ENCODE results near the gene PPIL6. TPM values are rescaled to one million over a fixed set of nuclear protein-coding genes. Genes with fewer than 3 reads are reported as not detected.

The PPIL6 gene
- total RNA-seq, 2 donors from 2014 or later, result not detected

DNA sequence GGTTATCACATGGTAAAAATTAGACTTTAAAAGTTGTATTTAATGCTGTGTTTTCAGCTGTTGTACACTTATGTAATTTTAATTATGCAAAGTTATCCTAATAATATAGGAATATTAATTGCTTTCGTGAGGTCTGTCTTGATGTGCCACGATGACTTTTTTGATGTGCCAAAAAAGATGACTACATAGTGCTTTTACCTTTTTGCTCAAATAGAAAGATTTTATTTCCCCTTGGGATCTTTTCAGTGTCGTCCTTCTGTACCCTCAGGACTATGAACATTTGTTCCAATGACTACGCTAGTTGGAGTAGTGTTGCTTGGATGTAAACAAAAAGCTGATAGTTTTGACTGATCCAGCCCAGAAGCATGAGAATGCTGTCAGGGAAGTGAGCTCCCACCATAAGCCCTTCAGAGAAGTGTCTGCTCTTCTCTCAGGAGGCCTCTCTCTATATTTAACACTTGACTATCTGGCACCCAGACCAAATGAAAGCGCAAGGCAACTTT lies 56.9 kb downstream of the PPIL6 start:
- DNase-seq (ENCODE audit: low spot score) (no peak), ATAC-seq (no peak)
- Mint-ChIP-seq H3K9me3 (no peaks in the 10 kb centered on the region), H3K4me3 (peak overlapping the region; percentile 95), H3K36me3 (peaks cover 21% of the 10 kb centered on the region), H3K27ac (peak overlapping the region; percentile 93 to 97), H3K4me1 (ENCODE audit: low read depth in 2 of 2) (peaks cover 32 to 46% of the 10 kb centered on the region in 2 donors), H3K27me3 (no peaks in the 10 kb centered on the region)

DNA sequence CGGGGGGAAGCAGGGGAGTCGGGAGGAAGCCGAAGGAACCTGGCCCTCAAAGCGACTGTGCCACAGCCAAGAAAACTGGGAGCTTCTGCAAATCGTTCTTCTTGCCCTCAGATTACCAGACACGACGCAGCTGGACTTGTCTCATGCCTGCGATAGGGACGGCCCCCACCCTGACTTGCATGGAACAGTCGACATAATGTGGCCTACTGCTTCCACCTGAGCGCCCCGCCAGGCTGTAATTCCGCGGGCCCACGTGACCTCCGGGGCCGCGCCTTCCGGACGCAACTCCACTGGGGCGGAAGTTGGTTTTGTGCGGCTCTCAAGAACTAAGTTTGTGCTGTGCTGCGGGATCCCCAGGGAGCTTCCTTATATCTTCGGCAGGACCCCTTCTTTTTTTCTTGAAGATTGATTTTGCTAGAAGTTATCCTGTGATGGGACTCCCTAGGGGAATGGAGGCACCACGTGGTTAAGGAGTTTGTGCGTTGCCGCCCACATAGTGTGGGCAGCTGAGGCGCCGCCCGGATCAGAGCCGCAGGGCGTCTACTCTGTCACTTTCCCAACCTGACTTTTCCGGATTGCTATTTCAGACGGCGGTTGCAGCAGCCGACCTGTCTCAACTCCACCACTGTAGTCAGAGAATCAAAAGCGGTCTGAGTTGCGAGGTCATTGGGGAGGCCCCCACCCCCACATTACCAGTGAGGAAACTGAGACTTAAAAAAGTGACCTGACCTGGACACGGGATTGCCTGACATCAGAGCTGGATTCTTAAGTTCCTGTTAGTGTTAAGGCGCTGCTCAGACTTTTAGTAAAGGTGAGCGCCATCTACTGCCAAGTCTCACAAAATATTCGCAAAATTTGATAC lies 57.6 kb downstream of the PPIL6 start:
- Mint-ChIP-seq H3K4me3 (peak overlapping the region; percentile 95), H3K27me3 (no peaks in the 10 kb centered on the region), H3K27ac (peak overlapping the region; percentile 93 to 97), H3K4me1 (ENCODE audit: low read depth in 2 of 2) (peaks cover 39 to 52% of the 10 kb centered on the region in 2 donors), H3K36me3 (peaks cover 27% of the 10 kb centered on the region), H3K9me3 (no peaks in the 10 kb centered on the region)
- peak; percentile 84 to 86 for ATAC-seq
- DNase-seq (ENCODE audit: low spot score), result peak; percentile 94

DNA sequence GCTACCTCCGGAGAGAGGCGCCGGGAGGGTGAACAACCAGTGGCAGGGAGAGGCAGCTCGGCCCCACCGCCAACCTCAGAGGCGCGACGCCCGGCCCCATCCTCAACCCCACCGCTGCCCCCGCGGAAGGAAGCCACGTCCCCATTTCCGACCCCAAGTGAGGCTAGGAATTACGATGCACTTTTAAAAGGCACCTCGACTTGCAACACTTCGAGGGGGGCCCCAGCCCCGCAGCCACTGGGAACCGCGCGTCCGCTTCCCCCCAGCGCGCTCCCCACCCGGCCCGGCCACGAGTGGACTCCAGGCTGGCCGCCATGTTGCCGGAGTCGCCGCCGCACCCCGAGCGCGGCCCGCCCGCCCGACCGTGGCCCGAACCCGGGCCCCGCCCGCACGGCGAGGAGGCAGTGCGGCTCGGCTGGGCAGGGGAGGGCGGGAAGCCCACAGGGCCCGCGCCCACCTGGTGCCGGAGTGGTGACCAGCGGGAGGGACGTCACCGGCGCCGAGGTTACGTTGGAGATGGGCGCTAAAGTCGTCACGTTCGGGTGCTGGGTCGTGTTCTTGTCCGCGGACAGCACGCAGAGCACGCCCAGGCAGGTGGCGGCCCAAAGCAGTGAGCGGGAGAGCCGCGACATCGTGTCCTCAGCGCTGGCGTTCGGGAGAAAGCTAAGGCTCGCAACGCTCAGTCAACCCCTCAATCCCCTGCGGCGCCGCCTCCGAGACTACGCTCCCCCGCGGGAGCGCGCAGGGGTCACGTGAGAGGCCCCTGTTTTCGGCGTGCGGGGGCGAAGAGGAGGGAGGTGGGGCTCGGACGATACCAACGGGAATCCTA lies 58.5 kb downstream of the PPIL6 start, which contains the start of gene CD164:
CD164 (minus strand) TSS at position 721 of the 829 bp plus-strand sequence; CDS start at position 632, 89 bp downstream.
- Mint-ChIP-seq H3K9me3 (no peaks in the 10 kb centered on the region), H3K4me1 (ENCODE audit: low read depth in 2 of 2) (peaks cover 44 to 57% of the 10 kb centered on the region in 2 donors)

DNA sequence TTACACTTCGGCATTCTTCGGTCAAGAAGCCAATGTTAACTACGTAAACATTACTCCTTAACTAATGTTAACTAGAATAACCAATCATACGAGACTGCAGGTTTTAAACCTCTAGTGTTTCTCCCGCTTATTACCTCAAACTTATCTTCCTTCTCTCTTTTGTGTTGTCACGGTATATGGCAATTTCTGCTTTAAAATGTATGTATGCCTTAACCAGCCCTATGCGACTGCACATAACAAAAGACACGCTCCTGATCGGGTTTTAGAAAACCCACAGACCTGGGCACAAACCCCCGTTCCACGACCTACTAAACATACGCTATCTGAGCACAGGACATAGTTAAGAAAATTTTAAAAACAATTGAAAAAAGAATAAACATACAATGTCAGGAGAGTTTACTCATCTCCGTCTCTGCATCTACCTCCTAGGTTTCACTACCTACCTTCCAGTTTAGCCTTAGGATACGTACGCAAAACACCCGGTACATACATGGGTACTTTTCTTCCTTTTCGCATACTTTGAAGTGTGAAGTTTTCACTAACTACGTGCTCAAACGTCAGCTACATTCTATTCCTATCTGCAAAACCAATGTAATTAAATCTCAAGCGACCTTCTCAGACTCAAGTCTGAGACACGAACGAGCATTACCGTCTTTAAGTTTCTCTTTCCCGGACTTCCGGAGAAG lies 59.2 kb downstream of the PPIL6 start:
- peak; percentile 0 for ATAC-seq
- DNase-seq (ENCODE audit: low spot score), result no peak
- H3K36me3 Mint-ChIP-seq, result peaks cover 33% of the 10 kb centered on the region

More for the DNA sequence above, 58.5 kb downstream of the PPIL6 start, which contains the start of gene CD164:
- no peaks in the 10 kb centered on the region for H3K27me3 Mint-ChIP-seq
- DNase-seq (ENCODE audit: low spot score) (peak; percentile 97), ATAC-seq (peak; percentile 79 to 80)
- peaks cover 30% of the 10 kb centered on the region for H3K36me3 Mint-ChIP-seq
- peak within 1 kb of the TSS; percentile 95 for H3K4me3 Mint-ChIP-seq
- peak within 1 kb of the TSS; percentile 93 to 97 for H3K27ac Mint-ChIP-seq

DNA sequence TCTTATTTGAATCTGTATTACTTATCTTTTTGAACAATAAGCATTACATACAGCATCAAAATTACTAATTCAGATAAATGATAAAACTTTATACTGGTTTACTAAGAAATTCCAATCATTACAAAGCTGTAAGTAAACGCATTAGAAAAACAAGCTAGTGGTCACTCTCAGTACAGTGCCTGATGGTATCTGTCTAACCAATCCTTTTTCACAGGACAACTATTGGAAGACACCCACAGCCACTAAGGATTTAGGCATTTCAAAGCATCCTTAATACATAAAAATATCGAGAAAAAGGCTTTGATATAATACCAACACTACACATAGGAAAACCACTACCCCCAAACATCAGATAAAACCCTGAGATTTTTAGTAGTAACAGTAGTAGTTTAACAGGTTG lies 60.7 kb downstream of the PPIL6 start:
- no peak for ATAC-seq
- Mint-ChIP-seq H3K4me3 (peak overlapping the region; percentile 95), H3K27ac (peak overlapping the region; percentile 93 to 97), H3K27me3 (no peaks in the 10 kb centered on the region), H3K9me3 (no peaks in the 10 kb centered on the region), H3K36me3 (peaks cover 43% of the 10 kb centered on the region), H3K4me1 (ENCODE audit: low read depth in 2 of 2) (peaks cover 53 to 67% of the 10 kb centered on the region in 2 donors)
- no peak for DNase-seq (ENCODE audit: low spot score)

More for the DNA sequence above, 59.2 kb downstream of the PPIL6 start:
- Mint-ChIP-seq H3K4me1 (ENCODE audit: low read depth in 2 of 2) (peaks cover 47 to 60% of the 10 kb centered on the region in 2 donors), H3K4me3 (peak overlapping the region; percentile 95), H3K27me3 (no peaks in the 10 kb centered on the region), H3K9me3 (no peaks in the 10 kb centered on the region), H3K27ac (peak overlapping the region; percentile 93 to 97)

DNA sequence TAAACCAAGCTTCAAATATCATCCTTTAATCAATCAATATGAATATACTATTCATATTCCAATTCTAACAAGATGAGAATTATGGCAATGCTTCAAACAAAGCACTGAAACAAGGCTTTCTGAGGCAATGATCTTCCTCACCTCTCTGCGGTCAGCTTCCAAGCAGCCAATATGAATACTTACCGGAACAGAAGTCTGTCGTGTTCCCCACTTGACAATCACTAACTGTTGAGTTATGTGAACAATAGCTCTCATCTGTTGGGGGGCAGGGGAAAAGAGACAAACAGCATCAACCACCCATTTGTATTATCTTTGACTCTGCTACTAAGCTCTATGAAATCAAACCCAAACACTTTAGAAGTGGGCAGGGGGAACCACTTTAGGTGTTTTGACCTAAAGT lies 62.7 kb downstream of the PPIL6 start:
- ATAC-seq, result no peak
- Mint-ChIP-seq H3K4me1 (ENCODE audit: low read depth in 2 of 2) (peaks cover 61 to 74% of the 10 kb centered on the region in 2 donors), H3K27ac (peak overlapping the region; percentile 93 to 97), H3K36me3 (peaks cover 60% of the 10 kb centered on the region), H3K4me3 (peak overlapping the region; percentile 63), H3K9me3 (no peaks in the 10 kb centered on the region), H3K27me3 (no peaks in the 10 kb centered on the region)
- no peak for DNase-seq (ENCODE audit: low spot score)

DNA sequence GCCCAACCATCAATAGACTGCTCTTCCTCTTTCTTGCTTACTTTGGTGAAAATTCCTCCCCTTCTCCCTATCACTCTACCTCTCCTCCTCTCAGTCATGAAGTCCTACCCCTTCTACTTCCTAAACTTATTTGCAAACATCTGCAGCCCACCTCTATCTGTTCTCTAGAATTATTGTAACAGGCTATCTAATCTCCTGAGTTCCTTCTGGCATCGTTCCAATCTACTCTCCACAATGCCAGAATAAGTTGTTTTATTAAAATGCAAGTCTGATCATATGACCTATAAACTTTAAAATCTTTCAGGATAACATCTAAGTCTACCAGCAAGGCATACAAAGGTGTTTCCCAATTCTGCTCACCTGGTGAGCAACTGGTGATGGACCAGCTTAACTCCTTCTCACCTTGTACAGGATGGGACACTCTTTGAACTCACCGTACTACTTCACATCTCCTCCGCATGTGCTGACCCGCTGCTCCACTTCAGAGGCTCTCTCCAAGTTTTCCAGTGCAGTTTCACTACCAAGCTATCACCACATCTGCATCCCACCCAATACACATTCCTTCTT lies 66.0 kb downstream of the PPIL6 start:
- Mint-ChIP-seq H3K36me3 (peaks cover 65% of the 10 kb centered on the region), H3K4me1 (ENCODE audit: low read depth in 2 of 2) (peaks cover 65 to 72% of the 10 kb centered on the region in 2 donors), H3K4me3 (peak overlapping the region; percentile 87), H3K27me3 (no peaks in the 10 kb centered on the region), H3K27ac (peak overlapping the region; percentile 91 to 95), H3K9me3 (no peaks in the 10 kb centered on the region)
- ATAC-seq (no peak), DNase-seq (ENCODE audit: low spot score) (no peak)

DNA sequence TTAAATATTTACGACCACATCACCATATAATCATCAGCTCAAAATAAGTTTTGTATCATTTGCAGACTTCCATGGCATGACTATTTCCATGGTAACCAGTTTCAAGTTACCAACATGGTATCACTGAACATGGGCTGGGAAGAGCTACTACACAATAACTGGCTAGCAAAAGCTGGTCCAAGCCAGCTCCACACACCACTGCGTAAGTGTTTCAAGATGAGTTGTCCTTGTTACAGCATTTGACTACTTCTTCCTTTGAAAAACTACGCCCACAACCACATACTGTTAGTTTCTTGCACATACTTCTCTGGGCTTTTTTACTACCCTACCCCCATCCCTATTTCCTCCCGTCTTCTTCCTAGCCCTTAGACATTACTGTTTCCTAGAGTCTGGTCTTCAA lies 66.7 kb downstream of the PPIL6 start:
- Mint-ChIP-seq H3K36me3 (peaks cover 59% of the 10 kb centered on the region), H3K4me1 (ENCODE audit: low read depth in 2 of 2) (peaks cover 59 to 66% of the 10 kb centered on the region in 2 donors), H3K27ac (peak overlapping the region; percentile 91 to 95), H3K4me3 (peak overlapping the region; percentile 87), H3K9me3 (no peaks in the 10 kb centered on the region), H3K27me3 (no peaks in the 10 kb centered on the region)
- peak; percentile 95 to 97 for ATAC-seq
- DNase-seq (ENCODE audit: low spot score), result peak; percentile 69

DNA sequence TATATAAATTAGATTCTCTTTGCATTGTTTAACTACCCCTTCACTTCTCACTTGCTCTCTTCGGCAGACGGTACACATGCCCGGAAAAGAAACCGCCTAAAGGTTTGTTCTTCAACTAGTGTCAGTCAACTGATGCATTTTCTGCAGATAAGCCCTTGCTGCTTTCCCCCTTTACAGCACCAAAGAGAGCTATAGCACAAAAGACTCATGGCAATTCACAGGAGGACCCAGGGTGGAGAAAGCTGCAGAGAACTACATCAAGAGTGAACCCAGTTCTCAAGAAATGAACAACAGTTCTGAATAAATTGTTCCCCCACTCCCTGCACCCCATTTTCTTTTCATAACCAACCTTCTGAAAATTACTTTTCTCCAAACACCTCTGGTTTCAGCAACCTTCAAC lies 67.1 kb downstream of the PPIL6 start:
- H3K9me3 Mint-ChIP-seq, result no peaks in the 10 kb centered on the region
- H3K27me3 Mint-ChIP-seq, result no peaks in the 10 kb centered on the region
- peaks cover 56 to 62% of the 10 kb centered on the region in 2 donors for H3K4me1 Mint-ChIP-seq (ENCODE audit: low read depth in 2 of 2)
- peaks cover 56% of the 10 kb centered on the region for H3K36me3 Mint-ChIP-seq
- H3K4me3 Mint-ChIP-seq, result peak overlapping the region; percentile 87
- no peak for DNase-seq (ENCODE audit: low spot score)
- peak; percentile 16 to 37 for ATAC-seq
- H3K27ac Mint-ChIP-seq, result peak overlapping the region; percentile 91 to 95

DNA sequence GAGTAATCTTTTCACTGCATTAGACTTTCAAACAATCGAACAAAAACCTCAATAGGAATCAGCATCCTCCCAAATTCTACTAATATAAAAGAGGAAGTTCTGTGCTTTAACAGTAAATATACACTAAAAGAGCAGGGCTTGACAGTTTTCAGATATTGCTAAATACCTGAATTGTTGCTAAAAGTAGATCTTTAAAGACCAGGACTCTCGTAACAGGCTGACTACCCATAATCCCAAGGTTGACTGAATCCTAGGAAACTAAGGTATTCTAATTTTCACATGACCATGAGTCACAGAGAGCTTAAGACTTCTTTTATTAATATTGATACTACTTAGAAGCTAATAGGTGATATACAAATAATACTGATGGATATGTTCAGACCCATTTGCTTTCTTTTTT lies 68.3 kb downstream of the PPIL6 start:
- H3K36me3 Mint-ChIP-seq, result peaks cover 50% of the 10 kb centered on the region

DNA sequence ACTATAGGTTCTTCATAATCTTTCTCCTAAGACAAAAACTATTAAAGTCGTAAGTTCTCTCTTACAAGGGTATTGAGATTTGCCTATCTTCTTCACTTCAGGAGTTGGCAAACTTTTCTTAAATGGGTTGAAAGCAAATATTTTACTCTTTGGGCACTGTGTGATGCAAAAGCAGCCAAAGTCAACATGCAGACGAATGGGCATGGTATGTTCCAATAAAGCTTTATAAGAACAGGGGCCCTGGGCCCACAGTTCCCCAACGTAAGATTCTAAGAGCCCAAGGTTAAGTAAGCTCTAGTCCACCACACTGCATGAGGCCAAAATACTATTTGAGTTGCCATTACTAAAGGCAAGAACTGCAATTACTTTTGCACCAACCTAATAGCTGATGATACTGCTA lies 69.6 kb downstream of the PPIL6 start:
- no peaks in the 10 kb centered on the region for H3K9me3 Mint-ChIP-seq
- no peak overlapping the region for H3K27ac Mint-ChIP-seq
- DNase-seq (ENCODE audit: low spot score) (no peak), ATAC-seq (no peak)
- H3K4me3 Mint-ChIP-seq, result no peak overlapping the region
- H3K36me3 Mint-ChIP-seq, result peaks cover 48% of the 10 kb centered on the region
- peaks cover 46 to 51% of the 10 kb centered on the region in 2 donors for H3K4me1 Mint-ChIP-seq (ENCODE audit: low read depth in 2 of 2)
- H3K27me3 Mint-ChIP-seq, result no peaks in the 10 kb centered on the region

More for the DNA sequence above, 68.3 kb downstream of the PPIL6 start:
- H3K9me3 Mint-ChIP-seq, result no peaks in the 10 kb centered on the region
- no peak for ATAC-seq
- peaks cover 48 to 54% of the 10 kb centered on the region in 2 donors for H3K4me1 Mint-ChIP-seq (ENCODE audit: low read depth in 2 of 2)
- H3K4me3 Mint-ChIP-seq, result peak overlapping the region; percentile 76
- H3K27ac Mint-ChIP-seq, result peak overlapping the region; percentile 64 to 91
- no peak for DNase-seq (ENCODE audit: low spot score)
- H3K27me3 Mint-ChIP-seq, result no peaks in the 10 kb centered on the region

DNA sequence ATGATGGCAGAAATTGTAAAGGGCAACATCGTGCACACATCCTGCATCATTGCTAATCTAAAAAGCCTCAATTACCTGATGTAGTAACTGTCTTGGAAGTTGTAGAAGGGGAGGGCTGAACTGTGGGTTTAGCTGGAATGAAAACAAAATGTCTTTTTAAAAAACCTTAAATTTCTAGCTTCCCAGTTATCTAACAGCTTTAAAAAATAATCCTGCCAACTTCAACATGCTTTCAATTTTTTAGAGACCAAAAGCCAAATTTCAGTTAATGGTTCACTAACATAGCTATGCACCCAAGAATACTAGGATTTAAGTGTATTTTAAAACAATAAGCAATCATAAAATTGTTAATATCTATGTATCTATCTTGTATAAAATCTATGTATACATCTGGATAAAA lies 70.1 kb downstream of the PPIL6 start:
- Mint-ChIP-seq H3K9me3 (no peaks in the 10 kb centered on the region), H3K27me3 (no peaks in the 10 kb centered on the region), H3K36me3 (peaks cover 47% of the 10 kb centered on the region), H3K4me1 (ENCODE audit: low read depth in 2 of 2) (peaks cover 46 to 51% of the 10 kb centered on the region in 2 donors), H3K4me3 (no peak overlapping the region), H3K27ac (peak overlapping the region; percentile 33 to 80)
- ATAC-seq, result no peak
- DNase-seq (ENCODE audit: low spot score), result no peak

DNA sequence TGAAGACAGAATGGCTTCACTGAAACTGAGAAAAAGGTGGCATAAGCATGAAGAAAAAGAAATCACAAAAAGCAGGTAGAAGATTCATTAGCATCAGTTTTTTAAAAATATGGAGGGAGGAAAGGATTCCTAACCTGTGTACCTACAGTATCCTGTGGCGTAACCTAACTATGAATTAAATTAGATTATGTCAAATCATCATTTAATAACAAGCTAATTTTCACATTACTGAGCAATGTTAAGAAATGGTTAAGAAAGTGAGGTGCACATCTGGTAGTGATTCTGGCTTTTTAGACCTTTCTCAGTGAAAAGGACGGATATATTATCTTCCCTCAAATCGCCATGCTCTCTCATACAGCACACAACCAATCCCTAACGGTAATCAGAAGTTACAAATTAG lies 70.7 kb downstream of the PPIL6 start:
- H3K4me1 Mint-ChIP-seq (ENCODE audit: low read depth in 2 of 2), result peaks cover 42 to 48% of the 10 kb centered on the region in 2 donors
- H3K27me3 Mint-ChIP-seq, result no peaks in the 10 kb centered on the region
- H3K27ac Mint-ChIP-seq, result peak overlapping the region; percentile 33 to 80
- H3K9me3 Mint-ChIP-seq, result no peaks in the 10 kb centered on the region
- DNase-seq (ENCODE audit: low spot score) (no peak), ATAC-seq (no peak)
- peaks cover 45% of the 10 kb centered on the region for H3K36me3 Mint-ChIP-seq
- no peak overlapping the region for H3K4me3 Mint-ChIP-seq
